ENCODE results near the gene EFCAB7. TPM values are rescaled to one million over a fixed set of nuclear protein-coding genes. Genes with fewer than 3 reads are reported as not detected.

EFCAB7 gene
- total RNA-seq, 1 donor from 2014 or later = 20.4 TPM

- H3K9me3 Mint-ChIP-seq = no peaks in the 10 kb centered on the region
- H3K27ac Mint-ChIP-seq = no peak overlapping the region
- Histone ChIP-seq H3K9me3 (ENCODE audit: low read depth) (no peaks in the 10 kb centered on the region), H4K20me1 (ENCODE audit: low read depth) (no peaks in the 10 kb centered on the region), H3K4me2 (no peak overlapping the region), H2AFZ (replicated peaks) (no peak overlapping the region), H3K9ac (no peak overlapping the region), H3K4me3 (no peak overlapping the region), H3K36me3 (peaks cover 10% of the 10 kb centered on the region), H3K27me3 (no peaks in the 10 kb centered on the region), H3K27ac (no peak overlapping the region), H3K4me1 (no peaks in the 10 kb centered on the region), H3F3A (ENCODE audit: low read depth) (peaks cover 6% of the 10 kb centered on the region), H3K79me2 (ENCODE audit: low read depth) (no peaks in the 10 kb centered on the region)
- H3K4me1 Mint-ChIP-seq = no peaks in the 10 kb centered on the region
- TF ChIP-seq EZH2 (IDR thresholded peaks at IDR 0.05) (no peak), EZH2phosphoT487 (IDR thresholded peaks at IDR 0.05) (no peak), CTCF (IDR thresholded peaks at IDR 0.05) (no peak)
- no peak for DNase-seq (ENCODE audit: low spot score)
- no peak overlapping the region for H3K4me3 Mint-ChIP-seq
- no peaks in the 10 kb centered on the region for H3K36me3 Mint-ChIP-seq
- no peaks in the 10 kb centered on the region for H3K27me3 Mint-ChIP-seq (ENCODE audit: insufficient read depth, low read depth)
Measured at GRCh38 chr1:63534406-63534805, 11.1 kb downstream of the EFCAB7 start.

GRCh38 chr1:63537006-63537405, 13.7 kb downstream of the EFCAB7 start:
- Mint-ChIP-seq H3K27me3 (ENCODE audit: insufficient read depth, low read depth) (no peaks in the 10 kb centered on the region), H3K9me3 (no peaks in the 10 kb centered on the region), H3K27ac (no peak overlapping the region), H3K4me1 (no peaks in the 10 kb centered on the region), H3K36me3 (no peaks in the 10 kb centered on the region), H3K4me3 (no peak overlapping the region)
- H3K4me3 ChIP-seq = no peak overlapping the region
- no peaks in the 10 kb centered on the region for H3K4me1 ChIP-seq
- H3K9me3 ChIP-seq (ENCODE audit: low read depth) = no peaks in the 10 kb centered on the region
- no peak overlapping the region for H3K27ac ChIP-seq
- H3F3A ChIP-seq (ENCODE audit: low read depth) = peaks cover 9% of the 10 kb centered on the region
- no peak for DNase-seq (ENCODE audit: low spot score)
- H3K27me3 ChIP-seq = no peaks in the 10 kb centered on the region
- no peaks in the 10 kb centered on the region for H3K79me2 ChIP-seq (ENCODE audit: low read depth)
- peaks cover 10% of the 10 kb centered on the region for H3K36me3 ChIP-seq
- no peak overlapping the region for H2AFZ ChIP-seq (replicated peaks)
- H3K9ac ChIP-seq = no peak overlapping the region
- no peak for TF ChIP-seq EZH2 (IDR thresholded peaks at IDR 0.05)
- no peak for TF ChIP-seq CTCF (IDR thresholded peaks at IDR 0.05)
- TF ChIP-seq EZH2phosphoT487 (IDR thresholded peaks at IDR 0.05) = no peak
- H3K4me2 ChIP-seq = no peak overlapping the region
- peaks cover 2% of the 10 kb centered on the region for H4K20me1 ChIP-seq (ENCODE audit: low read depth)

GRCh38 chr1:63537940-63538339, 14.6 kb downstream of the EFCAB7 start:
- Mint-ChIP-seq H3K9me3 (no peaks in the 10 kb centered on the region), H3K4me3 (no peak overlapping the region), H3K27ac (no peak overlapping the region), H3K4me1 (no peaks in the 10 kb centered on the region), H3K36me3 (peaks cover 5% of the 10 kb centered on the region), H3K27me3 (ENCODE audit: insufficient read depth, low read depth) (no peaks in the 10 kb centered on the region)
- Histone ChIP-seq H3K27me3 (no peaks in the 10 kb centered on the region), H3F3A (ENCODE audit: low read depth) (peaks cover 9% of the 10 kb centered on the region), H3K9ac (no peak overlapping the region), H3K4me2 (no peak overlapping the region), H3K4me3 (no peak overlapping the region), H3K79me2 (ENCODE audit: low read depth) (no peaks in the 10 kb centered on the region), H2AFZ (replicated peaks) (no peak overlapping the region), H3K4me1 (no peaks in the 10 kb centered on the region), H4K20me1 (ENCODE audit: low read depth) (peaks cover 2% of the 10 kb centered on the region), H3K36me3 (peaks cover 10% of the 10 kb centered on the region), H3K27ac (no peak overlapping the region), H3K9me3 (ENCODE audit: low read depth) (no peaks in the 10 kb centered on the region)
- TF ChIP-seq CTCF (IDR thresholded peaks at IDR 0.05) (peak; percentile 42), EZH2 (IDR thresholded peaks at IDR 0.05) (no peak)
- no peak for DNase-seq (ENCODE audit: low spot score)
